MM.1S (cell line): ENCODE results near the gene RNF187.
A peak's percentile ranks its signal among the peaks of the same experiment; 100 is the strongest.

ENCODE experiments used
- DNase-seq: peaks from one replicate; pipeline ENCODE4 v3.0.0-alpha.2; 2015
- H2AFZ ChIP-seq: fragments of 300-600 bp; sonication (generic); 2 replicates; pipeline ENCODE4 v1.6.0; 2016; ENCODE audit warnings: antibody characterized with exemption, low read length
- H3F3A ChIP-seq: fragments of 300-600 bp; sonication (generic); 2 replicates; pipeline ENCODE4 v1.6.1; 2016; ENCODE audit warnings: mild to moderate bottlenecking, antibody characterized with exemption, low read length, moderate library complexity, mixed read lengths; ENCODE audit not compliant: insufficient read depth
- H3K27ac ChIP-seq: fragments of 300-600 bp; sonication (generic); 2 replicates; pipeline ENCODE4 v1.5.1; 2016; ENCODE audit warnings: mild to moderate bottlenecking, low read length
- H3K27me3 ChIP-seq: fragments of 300-600 bp; sonication (generic); replicated peaks from 2 replicates; pipeline ENCODE4 v1.6.0; 2016; ENCODE audit warnings: low read length; ENCODE audit not compliant: insufficient read depth
- H3K36me3 ChIP-seq: fragments of 300-600 bp; sonication (generic); replicated peaks from 2 replicates; pipeline ENCODE4 v1.6.1; 2016; ENCODE audit warnings: mild to moderate bottlenecking, low read length, mixed read lengths; ENCODE audit not compliant: insufficient read depth
- H3K4me1 ChIP-seq: fragments of 300-600 bp; sonication (generic); 2 replicates; pipeline ENCODE4 v1.6.1; 2016; ENCODE audit warnings: low read length, mixed read lengths
- H3K4me2 ChIP-seq: fragments of 300-600 bp; sonication (generic); 2 replicates; pipeline ENCODE4 v1.6.0; 2016; ENCODE audit warnings: low read depth, low read length
- H3K4me3 ChIP-seq: fragments of 300-600 bp; sonication (generic); 2 replicates; pipeline ENCODE4 v1.5.1; 2016; ENCODE audit warnings: low read length, mixed read lengths
- H3K79me2 ChIP-seq: fragments of 300-600 bp; sonication (generic); 2 replicates; pipeline ENCODE4 v1.6.1; 2016; ENCODE audit warnings: mixed run types, low read length, mixed read lengths
- H3K9ac ChIP-seq: fragments of 300-600 bp; sonication (generic); 2 replicates; pipeline ENCODE4 v1.6.1; 2016; ENCODE audit warnings: low read length, mixed read lengths
- H3K9me2 ChIP-seq: fragments of 300-600 bp; sonication (generic); replicated peaks from 2 replicates; pipeline ENCODE4 v1.6.1; 2016; ENCODE audit warnings: mild to moderate bottlenecking, low read length, mixed read lengths; ENCODE audit not compliant: insufficient read depth
- H3K9me3 ChIP-seq: fragments of 300-600 bp; sonication (generic); replicated peaks from 2 replicates; pipeline ENCODE4 v1.6.1; 2016; ENCODE audit warnings: mild to moderate bottlenecking, low read length, mixed read lengths; ENCODE audit not compliant: insufficient read depth
- H4K20me1 ChIP-seq: fragments of 300-600 bp; sonication (generic); 2 replicates; pipeline ENCODE4 v1.6.1; 2016; ENCODE audit warnings: mild to moderate bottlenecking, low read length, moderate library complexity, mixed read lengths; ENCODE audit not compliant: insufficient read depth
- CTCF ChIP-seq: fragments of 300-600 bp; sonication (generic); IDR thresholded peaks from 2 replicates; pipeline ENCODE4 v1.5.1; 2016; ENCODE audit warnings: antibody characterized with exemption, low read length, mixed read lengths
- EZH2 ChIP-seq: fragments of 300-600 bp; sonication (generic); optimal IDR thresholded peaks from 2 replicates; pipeline ENCODE3; 2017; ENCODE audit warnings: low read depth, mild to moderate bottlenecking, antibody characterized with exemption, low read length, mixed read lengths
- EZH2phosphoT487 ChIP-seq: fragments of 300-600 bp; sonication (generic); IDR thresholded peaks from 2 replicates; pipeline ENCODE4 v1.6.1; 2018; ENCODE audit warnings: antibody characterized with exemption, low read length

The RNF187 gene

DNA sequence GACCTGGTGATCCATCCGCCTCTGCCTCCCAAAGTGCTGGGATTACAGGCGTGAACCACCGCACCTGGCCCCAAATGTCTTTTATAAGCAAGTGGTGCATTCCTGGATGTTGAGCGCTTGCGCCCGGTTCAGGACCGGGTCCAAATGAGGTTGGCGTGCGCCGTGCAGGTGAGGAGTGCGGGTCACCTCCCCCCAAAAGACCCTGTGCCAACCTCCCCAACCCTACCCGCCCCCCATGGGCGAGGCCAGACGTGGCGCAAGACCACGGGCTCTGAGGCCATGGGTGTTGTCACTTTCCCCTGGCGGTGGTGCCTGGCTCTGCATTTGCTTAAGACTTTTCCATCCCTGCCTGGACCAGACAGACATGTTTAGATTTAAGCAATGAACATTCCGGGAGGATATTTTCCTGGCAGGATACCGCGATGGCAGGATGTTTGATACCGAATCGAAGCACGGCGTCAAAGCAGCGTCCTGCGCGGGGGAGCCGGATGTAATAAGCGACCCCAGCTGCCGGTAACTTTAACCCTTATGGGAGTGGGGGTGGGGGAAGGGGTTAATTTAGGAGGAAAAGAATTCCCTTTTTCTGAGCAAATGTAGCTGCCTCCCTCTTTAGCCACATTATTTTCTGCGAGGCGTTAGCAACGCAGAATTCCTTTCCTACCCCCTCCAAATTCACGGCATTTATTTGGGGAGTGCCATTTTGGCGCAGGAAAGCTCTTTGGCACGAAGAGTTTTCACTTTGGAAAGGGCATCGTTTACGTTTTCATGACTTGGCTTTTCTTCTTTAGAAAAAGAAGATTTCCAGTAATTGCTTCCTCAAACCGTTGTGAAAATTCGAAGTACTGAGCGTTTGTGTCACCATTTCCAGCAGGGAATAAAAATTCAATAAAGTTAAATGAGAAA lies 27.8 kb upstream of the RNF187 start:
- no peaks in the 10 kb centered on the region for H3K36me3 ChIP-seq
- 0 out of 2 replicates have a peak, but pooled peaks cover 3% of the 10 kb centered on the region for H3K27me3 ChIP-seq
- no peaks in the 10 kb centered on the region for H3K9me2 ChIP-seq
- peak overlapping the region; percentile 51 for H3K4me3 ChIP-seq
- peak overlapping the region; percentile 60 for H3K4me2 ChIP-seq
- no peak overlapping the region for H3K27ac ChIP-seq
- TF ChIP-seq CTCF, result peak; percentile 54
- no peak for TF ChIP-seq EZH2phosphoT487
- no peak for TF ChIP-seq EZH2
- no peaks in the 10 kb centered on the region for H3K9me3 ChIP-seq
- no peak overlapping the region for H3K9ac ChIP-seq
- no peaks in the 10 kb centered on the region for H4K20me1 ChIP-seq
- peak; percentile 54 for DNase-seq
- peak overlapping the region; percentile 10 for H2AFZ ChIP-seq
- no peaks in the 10 kb centered on the region for H3F3A ChIP-seq
- peaks cover 14% of the 10 kb centered on the region for H3K4me1 ChIP-seq
- no peaks in the 10 kb centered on the region for H3K79me2 ChIP-seq

GRCh38 chr1:228460821-228461220 lies 26.4 kb upstream of the RNF187 start:
- H2AFZ ChIP-seq, result no peak overlapping the region
- H3F3A ChIP-seq, result peaks cover 14% of the 10 kb centered on the region; the same call in 1 of the 2 replicates
- no peak overlapping the region for H3K4me3 ChIP-seq
- DNase-seq, result no peak
- H3K36me3 ChIP-seq, result no peaks in the 10 kb centered on the region
- 0 out of 2 replicates have a peak, but pooled peaks cover 3% of the 10 kb centered on the region for H3K27me3 ChIP-seq
- H3K79me2 ChIP-seq, result no peaks in the 10 kb centered on the region
- H3K9me2 ChIP-seq, result no peaks in the 10 kb centered on the region
- H3K9me3 ChIP-seq, result no peaks in the 10 kb centered on the region
- no peak for TF ChIP-seq EZH2phosphoT487
- TF ChIP-seq CTCF, result no peak
- no peak for TF ChIP-seq EZH2
- H3K4me1 ChIP-seq, result peaks cover 24% of the 10 kb centered on the region
- no peak overlapping the region for H3K27ac ChIP-seq
- H4K20me1 ChIP-seq, result no peaks in the 10 kb centered on the region
- no peak overlapping the region for H3K9ac ChIP-seq
- no peak overlapping the region for H3K4me2 ChIP-seq

DNA sequence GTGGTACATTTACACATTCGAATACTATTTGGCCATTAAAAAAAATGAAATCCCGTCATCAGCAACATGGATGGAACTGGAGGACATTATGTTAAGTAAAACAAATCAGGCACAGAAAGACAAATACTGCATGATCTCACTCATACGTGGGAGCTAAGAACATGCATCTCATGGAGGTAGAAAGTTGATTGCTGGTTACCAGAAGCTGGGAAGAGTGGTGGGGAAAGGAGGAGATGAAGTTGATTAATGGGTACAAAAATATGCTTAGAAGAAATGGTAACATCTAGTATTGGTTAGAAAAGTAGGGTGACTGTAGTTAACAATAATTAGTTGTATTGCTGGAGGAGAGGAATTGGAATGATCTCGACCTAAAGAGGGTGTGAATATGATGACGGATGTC lies 24.6 kb upstream of the RNF187 start:
- DNase-seq, result no peak
- Histone ChIP-seq H4K20me1 (no peaks in the 10 kb centered on the region), H2AFZ (no peak overlapping the region), H3K36me3 (no peaks in the 10 kb centered on the region), H3K4me2 (no peak overlapping the region), H3K4me1 (peaks cover 30% of the 10 kb centered on the region), H3K79me2 (no peaks in the 10 kb centered on the region), H3K9ac (no peak overlapping the region), H3K27me3 (0 out of 2 replicates have a peak, but pooled peaks cover 3% of the 10 kb centered on the region), H3K27ac (no peak overlapping the region), H3K4me3 (no peak overlapping the region), H3K9me2 (no peaks in the 10 kb centered on the region), H3K9me3 (no peaks in the 10 kb centered on the region), H3F3A (peaks cover 19% of the 10 kb centered on the region; the same call in 1 of the 2 replicates)
- TF ChIP-seq CTCF, result no peak
- TF ChIP-seq EZH2, result no peak
- TF ChIP-seq EZH2phosphoT487, result no peak
